ENCODE results near the gene LRIG1. TPM values are rescaled to one million over a fixed set of nuclear protein-coding genes. Genes with fewer than 3 reads are reported as not detected.

The LRIG1 gene
- total RNA-seq, 1 donor from 2014 or later, result 178 TPM

- TF ChIP-seq, protein P1, sequence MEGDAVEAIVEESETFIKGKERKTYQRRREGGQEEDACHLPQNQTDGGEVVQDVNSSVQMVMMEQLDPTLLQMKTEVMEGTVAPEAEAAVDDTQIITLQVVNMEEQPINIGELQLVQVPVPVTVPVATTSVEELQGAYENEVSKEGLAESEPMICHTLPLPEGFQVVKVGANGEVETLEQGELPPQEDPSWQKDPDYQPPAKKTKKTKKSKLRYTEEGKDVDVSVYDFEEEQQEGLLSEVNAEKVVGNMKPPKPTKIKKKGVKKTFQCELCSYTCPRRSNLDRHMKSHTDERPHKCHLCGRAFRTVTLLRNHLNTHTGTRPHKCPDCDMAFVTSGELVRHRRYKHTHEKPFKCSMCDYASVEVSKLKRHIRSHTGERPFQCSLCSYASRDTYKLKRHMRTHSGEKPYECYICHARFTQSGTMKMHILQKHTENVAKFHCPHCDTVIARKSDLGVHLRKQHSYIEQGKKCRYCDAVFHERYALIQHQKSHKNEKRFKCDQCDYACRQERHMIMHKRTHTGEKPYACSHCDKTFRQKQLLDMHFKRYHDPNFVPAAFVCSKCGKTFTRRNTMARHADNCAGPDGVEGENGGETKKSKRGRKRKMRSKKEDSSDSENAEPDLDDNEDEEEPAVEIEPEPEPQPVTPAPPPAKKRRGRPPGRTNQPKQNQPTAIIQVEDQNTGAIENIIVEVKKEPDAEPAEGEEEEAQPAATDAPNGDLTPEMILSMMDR (conservative IDR thresholded peaks at IDR 0.05), result no peak
- Mint-ChIP-seq H3K4me1 (peaks cover 84% of the 10 kb centered on the region), H3K27ac (ENCODE audit: unreplicated experiment) (no peak overlapping the region), H3K36me3 (ENCODE audit: low read depth) (peaks cover 23% of the 10 kb centered on the region), H3K4me3 (peak overlapping the region; percentile 17), H3K9me3 (no peaks in the 10 kb centered on the region), H3K27me3 (ENCODE audit: low read depth) (no peaks in the 10 kb centered on the region)
- DNase-seq (ENCODE audit: low read depth, low spot score), result no peak
Observed at GRCh38 chr3:66439666-66440344, 61.0 kb downstream of the LRIG1 start.

GRCh38 chr3:66438046-66438445 is 62.8 kb downstream of the LRIG1 start:
- Mint-ChIP-seq H3K27me3 (ENCODE audit: low read depth) (no peaks in the 10 kb centered on the region), H3K4me3 (no peak overlapping the region), H3K9me3 (no peaks in the 10 kb centered on the region), H3K27ac (ENCODE audit: unreplicated experiment) (peak overlapping the region; percentile 20), H3K36me3 (ENCODE audit: low read depth) (peaks cover 20% of the 10 kb centered on the region), H3K4me1 (peaks cover 81% of the 10 kb centered on the region)
- DNase-seq (ENCODE audit: low read depth, low spot score), result no peak
- TF ChIP-seq, protein P1 (conservative IDR thresholded peaks at IDR 0.05), result no peak

DNA sequence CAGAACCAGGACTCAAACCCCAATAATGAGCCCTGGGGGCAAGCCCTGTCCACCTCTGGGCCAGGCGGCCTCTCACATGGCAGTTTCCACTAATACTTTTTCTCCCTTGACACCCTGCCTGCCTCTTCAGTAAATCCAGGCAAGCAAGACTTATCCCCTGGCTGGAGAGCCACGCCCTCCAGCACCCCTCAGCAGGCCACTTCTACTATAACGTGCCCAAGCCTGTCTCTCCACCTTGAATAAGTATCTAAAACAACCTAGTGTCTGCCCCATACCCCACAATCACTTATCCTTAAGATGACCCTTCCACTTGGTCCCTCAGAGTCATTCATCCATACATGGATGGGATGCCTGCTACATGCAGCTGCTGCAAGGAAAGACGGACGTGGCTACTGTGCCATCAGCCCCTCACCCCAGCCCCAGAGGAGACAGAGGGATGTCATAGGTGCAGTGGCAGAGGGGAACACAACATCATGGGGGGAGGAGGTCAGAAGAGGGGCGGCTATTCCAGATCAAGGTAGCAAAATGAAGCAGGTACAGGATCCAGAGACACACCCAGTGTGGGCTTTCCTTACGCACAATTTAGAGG is 63.4 kb downstream of the LRIG1 start:
- Mint-ChIP-seq H3K27me3 (ENCODE audit: low read depth) (no peaks in the 10 kb centered on the region), H3K4me1 (peaks cover 79% of the 10 kb centered on the region), H3K27ac (ENCODE audit: unreplicated experiment) (no peak overlapping the region), H3K36me3 (ENCODE audit: low read depth) (peaks cover 20% of the 10 kb centered on the region), H3K4me3 (peak overlapping the region; percentile 54), H3K9me3 (no peaks in the 10 kb centered on the region)
- no peak for DNase-seq (ENCODE audit: low read depth, low spot score)
- TF ChIP-seq, protein P1 (conservative IDR thresholded peaks at IDR 0.05), result no peak

DNA sequence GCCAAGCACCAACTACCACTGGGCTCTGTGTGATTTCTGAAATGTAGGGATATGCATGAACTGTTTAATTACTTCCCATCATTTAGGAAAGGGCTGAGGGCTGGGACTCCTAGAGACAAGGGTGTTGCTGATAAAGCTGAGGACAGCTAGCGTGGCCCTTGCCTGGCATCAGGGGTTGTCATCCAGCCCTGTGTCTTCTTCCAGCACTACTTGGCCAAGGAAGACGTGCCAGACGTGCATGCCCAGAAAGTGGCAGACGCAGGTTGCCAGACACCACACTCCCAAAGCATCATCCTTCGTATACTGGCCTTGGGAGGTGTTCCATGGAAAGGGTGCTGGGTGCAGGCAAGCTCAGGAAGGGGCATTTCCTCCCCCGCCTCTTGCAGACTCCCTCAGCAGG is 64.8 kb downstream of the LRIG1 start:
- H3K36me3 Mint-ChIP-seq (ENCODE audit: low read depth), result peaks cover 22% of the 10 kb centered on the region
- H3K4me1 Mint-ChIP-seq, result peaks cover 74% of the 10 kb centered on the region
- DNase-seq (ENCODE audit: low read depth, low spot score), result no peak
- H3K27me3 Mint-ChIP-seq (ENCODE audit: low read depth), result no peaks in the 10 kb centered on the region
- TF ChIP-seq, protein P1 (conservative IDR thresholded peaks at IDR 0.05), result no peak
- H3K4me3 Mint-ChIP-seq, result no peak overlapping the region
- H3K9me3 Mint-ChIP-seq, result no peaks in the 10 kb centered on the region
- H3K27ac Mint-ChIP-seq (ENCODE audit: unreplicated experiment), result no peak overlapping the region

GRCh38 chr3:66434726-66435125 is 66.1 kb downstream of the LRIG1 start:
- H3K36me3 Mint-ChIP-seq (ENCODE audit: low read depth), result peaks cover 24% of the 10 kb centered on the region
- H3K4me3 Mint-ChIP-seq, result peak overlapping the region; percentile 42
- H3K4me1 Mint-ChIP-seq, result peaks cover 74% of the 10 kb centered on the region

More at GRCh38 chr3:66434726-66435125, 66.1 kb downstream of the LRIG1 start:
- TF ChIP-seq, protein P1 (conservative IDR thresholded peaks at IDR 0.05), result no peak
- Mint-ChIP-seq H3K9me3 (no peaks in the 10 kb centered on the region), H3K27me3 (ENCODE audit: low read depth) (no peaks in the 10 kb centered on the region), H3K27ac (ENCODE audit: unreplicated experiment) (no peak overlapping the region)
- no peak for DNase-seq (ENCODE audit: low read depth, low spot score)
